CD14-positive monocyte (primary cell): ENCODE data around the gene METTL22. TPM values are rescaled to one million over a fixed set of nuclear protein-coding genes. Genes with fewer than 3 reads are reported as not detected.

ENCODE experiments used
- DNase-seq, 3 donors: peaks; one replicate each; pipeline ENCODE4 v3.0.0-alpha.2; 2011 to 2022
- H2AFZ ChIP-seq: 2 replicates; pipeline ENCODE4 v1.6.0; 2012; ENCODE audit warnings: mild to moderate bottlenecking, low read depth, low read length, inconsistent platforms; ENCODE audit not compliant: insufficient read depth, poor library complexity, severe bottlenecking
- H3K27ac ChIP-seq, 2 donors: 1 replicate in 1 of 2; 2 replicates in 1 of 2; pipeline ENCODE4 v1.5.1; 2012 to 2013; ENCODE audit warnings: low read length in 2 of 2, control low read depth in 1 of 2, inconsistent platforms in 1 of 2, low read depth in 1 of 2, mild to moderate bottlenecking in 1 of 2
- H3K27me3 ChIP-seq, 2 donors: one replicate each; pipeline versions ENCODE4 v1.6.0 to v1.6.1; 2011 to 2013; ENCODE audit warnings: low read length in 2 of 2; ENCODE audit not compliant: control insufficient read depth in 2 of 2, insufficient read depth in 2 of 2
- H3K36me3 ChIP-seq, 2 donors: replicated peaks in 1 of 2; 1 replicate in 1 of 2; 2 replicates in 1 of 2; pipeline versions ENCODE4 v1.5.1 to v1.6.1; 2012 to 2013; ENCODE audit warnings: low read length in 2 of 2, control low read depth in 1 of 2, inconsistent platforms in 1 of 2, mild to moderate bottlenecking in 1 of 2; ENCODE audit not compliant: insufficient read depth in 2 of 2, control insufficient read depth in 1 of 2
- H3K4me1 ChIP-seq, 2 donors: 1 replicate in 1 of 2; 2 replicates in 1 of 2; pipeline versions ENCODE4 v1.5.1 to v1.6.1; 2012 to 2013; ENCODE audit warnings: low read length in 2 of 2, control low read depth in 1 of 2, inconsistent platforms in 1 of 2, mild to moderate bottlenecking in 1 of 2, moderate library complexity in 1 of 2; ENCODE audit not compliant: insufficient read depth in 2 of 2, control insufficient read depth in 1 of 2
- H3K4me2 ChIP-seq: replicated peaks from 2 replicates; pipeline ENCODE3; 2012; ENCODE audit warnings: low read length, moderate library complexity, mild to moderate bottlenecking; ENCODE audit not compliant: poor library complexity, severe bottlenecking; ENCODE audit errors: extremely low read depth
- H3K4me3 ChIP-seq, 3 experiments: fragments of 200-600 bp in 1 of 3; sonication (generic) in 1 of 3; replicated peaks in 1 of 3; 1 replicate in 2 of 3; 2 replicates in 1 of 3; pipeline ENCODE4 v1.5.1; 2011 to 2013; ENCODE audit warnings: low read length in 3 of 3, mild to moderate bottlenecking in 3 of 3, control low read depth in 2 of 3, low read depth in 2 of 3, inconsistent platforms in 1 of 3, moderate library complexity in 1 of 3
- H3K79me2 ChIP-seq: 2 replicates; pipeline ENCODE4 v1.6.0; 2012; ENCODE audit warnings: mild to moderate bottlenecking, control low read depth, inconsistent platforms, low read length, moderate library complexity; ENCODE audit not compliant: insufficient read depth
- H3K9ac ChIP-seq: 2 replicates; pipeline ENCODE4 v1.6.0; 2017; ENCODE audit warnings: low read length, mild to moderate bottlenecking; ENCODE audit not compliant: insufficient read depth, poor library complexity, severe bottlenecking
- H3K9me3 ChIP-seq, 2 donors: replicated peaks in 1 of 2; 1 replicate in 1 of 2; 2 replicates in 1 of 2; pipeline versions ENCODE4 v1.5.1 to v1.6.1; 2012 to 2013; ENCODE audit warnings: low read length in 2 of 2, control low read depth in 1 of 2; ENCODE audit not compliant: control insufficient read depth in 1 of 2, insufficient read depth in 1 of 2
- H4K20me1 ChIP-seq: 2 replicates; pipeline ENCODE4 v1.6.0; 2012; ENCODE audit warnings: mild to moderate bottlenecking, low read length, control low read depth, moderate library complexity; ENCODE audit not compliant: insufficient read depth
- H3K27ac Mint-ChIP-seq, 7 donors: one replicate each; pipeline ENCODE4 v1.8.0; 2020; ENCODE audit warnings: mild to moderate bottlenecking in 7 of 7, mixed read lengths in 7 of 7, moderate library complexity in 6 of 7, inconsistent platforms in 2 of 7
- H3K27me3 Mint-ChIP-seq, 3 donors: one replicate each; pipeline ENCODE4 v1.8.0; 2021 to 2022; ENCODE audit warnings: low read depth in 3 of 3, mild to moderate bottlenecking in 3 of 3, mixed read lengths in 3 of 3, moderate library complexity in 3 of 3, inconsistent platforms in 1 of 3
- H3K36me3 Mint-ChIP-seq, 2 donors: one replicate each; pipeline ENCODE4 v1.8.0; 2020; ENCODE audit warnings: mixed read lengths in 2 of 2, inconsistent platforms in 1 of 2, mild to moderate bottlenecking in 1 of 2
- H3K4me1 Mint-ChIP-seq: one replicate; pipeline ENCODE4 v1.8.0; 2020; ENCODE audit warnings: mild to moderate bottlenecking, mixed read lengths
- H3K4me3 Mint-ChIP-seq, 2 donors: one replicate each; pipeline ENCODE4 v1.8.0; 2020; ENCODE audit warnings: mild to moderate bottlenecking in 2 of 2, mixed read lengths in 2 of 2, moderate library complexity in 1 of 2
- H3K9me3 Mint-ChIP-seq, 7 donors: one replicate each; pipeline ENCODE4 v1.8.0; 2020 to 2022; ENCODE audit warnings: mixed read lengths in 7 of 7, mild to moderate bottlenecking in 6 of 7, moderate library complexity in 6 of 7, inconsistent platforms in 2 of 7
- CTCF ChIP-seq: fragments of 200-600 bp; IDR thresholded peaks from one replicate; pipeline ENCODE4 v1.8.0; 2022; ENCODE audit warnings: antibody characterized with exemption, mild to moderate bottlenecking
- WGBS: methylation state at CpG from one replicate; pipeline ENCODE4 v1.1.5; 2013; ENCODE audit warnings: missing lambda C conversion rate; ENCODE audit not compliant: insufficient coverage; 5-methylcytosine and 5-hydroxymethylcytosine counted together
- intact Hi-C, 2 donors: fragments of 100-400 bp; cut with micrococcal nuclease; formaldehyde crosslinking; loops; one replicate each; pipeline versions ENCODE4 v1.15.0 to v1.15.1; 2023
- polyA plus RNA-seq, 3 donors: library from polyadenylated mRNA; depleted of rRNA in 1 of 3; unstranded in 2 of 3; stranded (reverse) in 1 of 3; fragments of 300-500 nt in 2 of 3; fragments of >200 nt in 1 of 3; fragmentation: Illumina TruSeq in 2 of 3; gene quantifications; 1 replicate in 2 of 3; 2 replicates in 1 of 3; pipeline ENCODE4 v1.2.3, GENCODE V29; 2012 to 2021

METTL22 gene
- polyA plus RNA-seq, 3 donors = 36.0 to 44.0 (median 38.9) TPM

- Mint-ChIP-seq H3K27ac (peak overlapping the region in 6 of 7 donors; percentile 26 to 96 (median 55)), H3K27me3 (peaks cover 0 to 2% (median 0%) of the 10 kb centered on the region in 3 donors), H3K36me3 (peaks cover 83 to 87% of the 10 kb centered on the region in 2 donors), H3K4me3 (no peak overlapping the region), H3K9me3 (no peaks in the 10 kb centered on the region), H3K4me1 (peaks cover 37% of the 10 kb centered on the region)
- H4K20me1 ChIP-seq = no peaks in the 10 kb centered on the region
- WGBS = 65% methylated on average over 9 of the region's 9 CpGs
- H3K4me1 ChIP-seq = peaks cover 28% of the 10 kb centered on the region in 2 donors
- H3K36me3 ChIP-seq = peaks cover 67 to 74% of the 10 kb centered on the region in 2 donors
- H3K4me2 ChIP-seq = no peak overlapping the region
- H3K27me3 ChIP-seq = no peaks in the 10 kb centered on the region
- H3K27ac ChIP-seq = peak overlapping the region; percentile 20 to 65
- no peak for TF ChIP-seq CTCF
- DNase-seq = no peak
- H3K79me2 ChIP-seq = peaks cover 15% of the 10 kb centered on the region
- H3K9me3 ChIP-seq = no peaks in the 10 kb centered on the region
- H3K4me3 ChIP-seq = no peak overlapping the region
- H3K9ac ChIP-seq = no peak overlapping the region
- intact Hi-C loops = loop anchor here in 1 of 2 donors (5.0 kb wide), 1 partner anchor 74 kb away; no protein-coding TSS in a partner anchor
- no peak overlapping the region for H2AFZ ChIP-seq
These were observed 20.2 kb downstream of the METTL22 start for GRCh38 chr16:8641671-8642070.

- H3K4me3 Mint-ChIP-seq = no peak overlapping the region
- H3K9me3 Mint-ChIP-seq = no peaks in the 10 kb centered on the region
- no peak for DNase-seq
- Histone ChIP-seq H3K9ac (no peak overlapping the region), H3K27me3 (no peaks in the 10 kb centered on the region), H3K27ac (peak overlapping the region in 1 of 2 donors; percentile 65), H3K4me2 (no peak overlapping the region), H3K4me3 (no peak overlapping the region), H3K36me3 (peaks cover 67 to 74% of the 10 kb centered on the region in 2 donors), H4K20me1 (no peaks in the 10 kb centered on the region), H3K9me3 (no peaks in the 10 kb centered on the region), H2AFZ (no peak overlapping the region), H3K4me1 (peaks cover 28% of the 10 kb centered on the region in 2 donors), H3K79me2 (peaks cover 15% of the 10 kb centered on the region)
- H3K36me3 Mint-ChIP-seq = peaks cover 84 to 88% of the 10 kb centered on the region in 2 donors
- H3K27me3 Mint-ChIP-seq = peaks cover 0 to 2% (median 0%) of the 10 kb centered on the region in 3 donors
- WGBS = 73% methylated on average over 16 of the region's 16 CpGs
- H3K4me1 Mint-ChIP-seq = peaks cover 37% of the 10 kb centered on the region
- intact Hi-C loops = loop anchor here in 1 of 2 donors (5.0 kb wide), 1 partner anchor 75 kb away; no protein-coding TSS in a partner anchor
- H3K27ac Mint-ChIP-seq = peak overlapping the region in 6 of 7 donors; percentile 1 to 96 (median 50)
- no peak for TF ChIP-seq CTCF
These were observed 20.6 kb downstream of the METTL22 start for GRCh38 chr16:8642146-8642545.
